ENCODE measurements around the gene NRIP3. TPM values are rescaled to one million over a fixed set of nuclear protein-coding genes. Genes with fewer than 3 reads are reported as not detected.
"Not testable (repeated sequence)": the region's sequence is repeated elsewhere in the genome, so short reads cannot be mapped to it uniquely, and the experiment has no call there.

NRIP3 gene
- total RNA-seq, 1 donor from 2014 or later = 7.7 TPM

DNA sequence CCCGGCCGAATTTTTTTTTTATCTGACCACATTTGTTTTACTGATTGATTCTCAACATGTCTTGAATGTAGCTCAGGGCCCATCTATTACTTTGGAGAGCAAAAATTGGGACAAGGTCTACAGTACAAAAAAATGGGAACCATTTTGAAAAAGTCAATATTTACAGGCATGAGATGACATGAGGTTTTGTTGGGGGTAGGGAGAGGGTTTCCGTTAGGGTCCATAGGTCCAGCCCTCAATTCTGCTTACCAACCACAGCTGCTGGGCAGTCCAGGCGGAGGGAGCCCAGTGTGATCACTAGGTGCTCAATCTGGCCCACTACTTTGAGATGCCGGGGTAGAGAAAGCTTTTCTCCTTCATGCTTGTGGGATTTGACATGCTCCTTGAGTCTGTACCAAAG, 18.3 kb downstream of the NRIP3 start:
- no peak for TF ChIP-seq CTCF (IDR thresholded peaks at IDR 0.05)
- intact Hi-C loops (cut with DNase I) = no loop called here
- Histone ChIP-seq H3K36me3 (no peaks in the 10 kb centered on the region), H3K4me1 (peaks cover 0 to 3% of the 10 kb centered on the region in 2 donors), H3K4me3 (no peak overlapping the region), H3K27me3 (no peaks in the 10 kb centered on the region), H3K9me3 (no peaks in the 10 kb centered on the region), H3K27ac (no peak overlapping the region)
- no peak for DNase-seq (ENCODE audit: low spot score in 2 of 2)

GRCh38 chr11:8983552-8983951, 20.2 kb downstream of the NRIP3 start:
- H3K9me3 ChIP-seq = no peaks in the 10 kb centered on the region
- no peak overlapping the region for H3K27ac ChIP-seq
- no peak for DNase-seq (ENCODE audit: low spot score in 2 of 2)
- no peak overlapping the region for H3K4me3 ChIP-seq
- no peaks in the 10 kb centered on the region for H3K4me1 ChIP-seq
- no peaks in the 10 kb centered on the region for H3K27me3 ChIP-seq
- H3K36me3 ChIP-seq = no peaks in the 10 kb centered on the region
- intact Hi-C loops (cut with DNase I) = no loop called here
- TF ChIP-seq CTCF (IDR thresholded peaks at IDR 0.05) = no peak

DNA sequence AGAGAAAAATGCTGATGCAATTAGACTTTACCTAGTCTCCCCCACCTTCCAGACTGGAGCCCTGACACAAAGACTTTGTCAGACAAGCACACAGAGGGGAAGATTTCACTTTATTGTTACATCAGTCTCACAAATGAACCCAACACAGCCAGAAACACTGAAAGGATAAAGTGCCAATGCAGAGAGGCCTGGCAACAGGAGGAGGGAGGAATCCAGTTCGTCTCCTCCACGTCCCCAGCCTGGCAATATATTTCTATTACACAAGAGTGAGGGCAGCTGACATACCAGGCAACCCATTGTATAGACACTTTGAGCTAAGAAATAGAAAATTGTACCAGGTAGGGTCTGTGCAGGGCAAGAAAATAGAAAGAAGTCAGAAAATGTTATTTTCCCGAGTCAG, 23.3 kb downstream of the NRIP3 start:
- Histone ChIP-seq H3K36me3 (no peaks in the 10 kb centered on the region), H3K9me3 (no peaks in the 10 kb centered on the region)

DNA sequence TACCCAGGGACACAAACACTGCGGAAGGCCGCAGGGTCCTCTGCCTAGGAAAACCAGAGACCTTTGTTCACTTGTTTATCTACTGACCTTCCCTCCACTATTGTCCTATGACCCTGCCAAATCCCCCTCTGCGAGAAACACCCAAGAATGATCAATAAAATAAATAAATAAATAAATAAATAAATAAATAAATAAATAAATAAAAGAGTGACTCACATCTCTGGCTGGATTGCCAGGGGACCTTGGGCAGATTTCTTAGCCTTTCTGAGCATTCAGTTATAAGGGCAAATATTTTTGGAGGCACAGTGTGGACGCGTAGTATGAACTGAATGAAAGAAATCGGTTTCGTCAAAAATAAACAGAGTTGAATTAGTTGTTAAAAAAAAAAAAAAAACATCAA, 24.4 kb downstream of the NRIP3 start:
- H3K4me1 ChIP-seq; H3K9me3 ChIP-seq; intact Hi-C loops (cut with DNase I); H3K4me3 ChIP-seq; H3K27me3 ChIP-seq; DNase-seq (ENCODE audit: low spot score in 2 of 2); H3K36me3 ChIP-seq; H3K27ac ChIP-seq: not testable (repeated sequence)

More for the DNA sequence above, 23.3 kb downstream of the NRIP3 start:
- no peak for DNase-seq (ENCODE audit: low spot score in 2 of 2)
- Histone ChIP-seq H3K4me1 (no peaks in the 10 kb centered on the region), H3K27ac (no peak overlapping the region), H3K4me3 (no peak overlapping the region), H3K27me3 (no peaks in the 10 kb centered on the region)
- no peak for TF ChIP-seq CTCF (IDR thresholded peaks at IDR 0.05)
- intact Hi-C loops (cut with DNase I) = no loop called here

- H3K27ac ChIP-seq = no peak overlapping the region
- no peak for TF ChIP-seq CTCF (IDR thresholded peaks at IDR 0.05)
- no peaks in the 10 kb centered on the region for H3K4me1 ChIP-seq
- no peak for DNase-seq (ENCODE audit: low spot score in 2 of 2)
- no peaks in the 10 kb centered on the region for H3K36me3 ChIP-seq
- no peaks in the 10 kb centered on the region for H3K9me3 ChIP-seq
- intact Hi-C loops (cut with DNase I) = no loop called here
- H3K27me3 ChIP-seq = no peaks in the 10 kb centered on the region
- H3K4me3 ChIP-seq = no peak overlapping the region
Observed at GRCh38 chr11:8973121-8973520, 30.7 kb downstream of the NRIP3 start.

DNA sequence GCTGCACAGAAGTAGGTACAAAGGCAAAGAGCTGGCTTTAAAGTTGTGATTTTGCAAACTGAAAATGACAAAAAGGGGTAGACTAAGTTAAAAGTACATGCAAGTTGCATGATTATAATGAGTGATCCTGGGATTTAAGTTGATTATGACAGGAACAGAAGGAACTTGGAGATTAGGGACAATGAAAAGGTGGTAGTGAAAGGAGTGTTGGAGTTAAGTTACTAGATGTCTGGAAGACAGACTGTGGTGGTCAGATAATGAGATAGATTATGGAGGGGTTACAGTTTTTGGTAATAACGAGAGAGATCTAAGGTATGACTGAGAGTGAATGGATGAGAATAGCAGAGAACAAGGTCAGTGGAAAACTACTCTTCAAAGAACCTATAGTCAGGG, 31.9 kb downstream of the NRIP3 start:
- H3K4me1 ChIP-seq = no peaks in the 10 kb centered on the region
- no peak overlapping the region for H3K27ac ChIP-seq
- TF ChIP-seq CTCF (IDR thresholded peaks at IDR 0.05) = no peak
- no peak for DNase-seq (ENCODE audit: low spot score in 2 of 2)
- H3K36me3 ChIP-seq = no peaks in the 10 kb centered on the region
- no peaks in the 10 kb centered on the region for H3K9me3 ChIP-seq
- intact Hi-C loops (cut with DNase I) = no loop called here
- no peak overlapping the region for H3K4me3 ChIP-seq
- H3K27me3 ChIP-seq = no peaks in the 10 kb centered on the region

All from ascending aorta (tissue), 2 donors.